Neural progenitor cell (in vitro differentiated cells): ENCODE data around the gene ELANE. TPM values are rescaled to one million over a fixed set of nuclear protein-coding genes. Genes with fewer than 3 reads are reported as not detected.
A peak's percentile ranks its signal among the peaks of the same experiment; 100 is the strongest.

Experiments used
- DNase-seq: peaks from one replicate; pipeline ENCODE4 v3.0.0-alpha.2; 2016; ENCODE audit warnings: low spot score
- H2AFZ ChIP-seq: fragments of 200-600 bp; sonication (generic); replicated peaks from 2 replicates; pipeline ENCODE4 v1.6.1; 2016; ENCODE audit warnings: antibody characterized with exemption
- H3F3A ChIP-seq: fragments of 200-600 bp; sonication (generic); 2 replicates; pipeline ENCODE4 v1.6.1; 2016; ENCODE audit warnings: antibody characterized with exemption, low read depth
- H3K27ac ChIP-seq: fragments of 200-600 bp; sonication (generic); 2 replicates; pipeline ENCODE4 v1.5.1; 2016; ENCODE audit warnings: mild to moderate bottlenecking
- H3K27me3 ChIP-seq: fragments of 200-600 bp; sonication (generic); 2 replicates; pipeline ENCODE4 v1.6.1; 2016; ENCODE audit warnings: mild to moderate bottlenecking, moderate library complexity
- H3K36me3 ChIP-seq: fragments of 200-600 bp; sonication (generic); 2 replicates; pipeline ENCODE4 v1.5.1; 2016
- H3K4me1 ChIP-seq: fragments of 200-600 bp; sonication (generic); 2 replicates; pipeline ENCODE4 v1.6.1; 2016; ENCODE audit warnings: mixed run types
- H3K4me2 ChIP-seq: fragments of 200-600 bp; sonication (generic); 2 replicates; pipeline ENCODE4 v1.6.1; 2016
- H3K4me3 ChIP-seq: fragments of 200-600 bp; sonication (generic); 2 replicates; pipeline ENCODE4 v1.5.1; 2016
- H3K79me2 ChIP-seq: fragments of 200-600 bp; sonication (generic); 2 replicates; pipeline ENCODE4 v1.6.1; 2016; ENCODE audit warnings: low read depth
- H3K9ac ChIP-seq: fragments of 200-600 bp; sonication (generic); 2 replicates; pipeline ENCODE4 v1.6.1; 2016
- H3K9me3 ChIP-seq: fragments of 200-600 bp; sonication (generic); 2 replicates; pipeline ENCODE4 v1.5.1; 2016; ENCODE audit warnings: low read depth
- H4K20me1 ChIP-seq: fragments of 200-600 bp; sonication (generic); 2 replicates; pipeline ENCODE4 v1.6.1; 2016; ENCODE audit warnings: low read depth
- H3K27ac Mint-ChIP-seq: 3 replicates; pipeline ENCODE4 v1.8.0; 2021; ENCODE audit warnings: mixed read lengths
- H3K27me3 Mint-ChIP-seq: 2 replicates; pipeline ENCODE4 v1.8.0; 2022; ENCODE audit warnings: low read depth, mild to moderate bottlenecking, inconsistent platforms, moderate library complexity, mixed read lengths; ENCODE audit not compliant: insufficient read depth
- H3K36me3 Mint-ChIP-seq: 3 replicates; pipeline ENCODE4 v1.8.0; 2021; ENCODE audit warnings: mixed read lengths
- H3K4me1 Mint-ChIP-seq: 3 replicates; pipeline ENCODE4 v1.8.0; 2021; ENCODE audit warnings: mixed read lengths
- H3K4me3 Mint-ChIP-seq: 3 replicates; pipeline ENCODE4 v1.8.0; 2021; ENCODE audit warnings: mild to moderate bottlenecking, moderate library complexity, mixed read lengths
- H3K9me3 Mint-ChIP-seq: 3 replicates; pipeline ENCODE4 v1.8.0; 2020; ENCODE audit warnings: mixed read lengths
- CTCF ChIP-seq: fragments of 200-600 bp; sonication (generic); IDR thresholded peaks from 2 replicates; pipeline ENCODE4 v1.5.1; 2017; ENCODE audit warnings: antibody characterized with exemption, mild to moderate bottlenecking
- EZH2 ChIP-seq: fragments of 200-600 bp; sonication (generic); IDR thresholded peaks from 2 replicates; pipeline ENCODE4 v1.6.1; 2017; ENCODE audit warnings: antibody characterized with exemption, mild to moderate bottlenecking, moderate library complexity
- EZH2phosphoT487 ChIP-seq: fragments of 200-600 bp; sonication (generic); IDR thresholded peaks from 2 replicates; pipeline ENCODE4 v1.6.1; 2017; ENCODE audit warnings: antibody characterized with exemption
- total RNA-seq: library from RNA; depleted of rRNA; stranded (reverse); fragments of >200 nt; gene quantifications from 2 replicates; pipeline ENCODE4 v1.2.3, GENCODE V29; 2015; ENCODE audit warnings: low replicate concordance

The ELANE gene
- total RNA-seq, 1 donor from 2014 or later: not detected

GRCh38 chr19:861141-861755, 9.1 kb downstream of the ELANE start:
- Histone ChIP-seq H3K4me1 (no peaks in the 10 kb centered on the region), H3F3A (peaks cover 30% of the 10 kb centered on the region), H3K4me3 (peak overlapping the region; percentile 14), H3K36me3 (no peaks in the 10 kb centered on the region), H4K20me1 (peaks cover 12% of the 10 kb centered on the region), H3K9ac (no peak overlapping the region), H3K9me3 (no peaks in the 10 kb centered on the region), H3K27ac (no peak overlapping the region), H3K4me2 (peak overlapping the region; percentile 49), H2AFZ (no peak overlapping the region), H3K27me3 (peaks cover 61% of the 10 kb centered on the region), H3K79me2 (no peaks in the 10 kb centered on the region)
- Mint-ChIP-seq H3K9me3 (no peaks in the 10 kb centered on the region), H3K27me3 (peaks cover 38% of the 10 kb centered on the region), H3K27ac (no peak overlapping the region), H3K36me3 (peaks cover 3% of the 10 kb centered on the region), H3K4me1 (peaks cover 7% of the 10 kb centered on the region), H3K4me3 (no peak overlapping the region)
- TF ChIP-seq EZH2: no peak
- TF ChIP-seq CTCF: no peak
- TF ChIP-seq EZH2phosphoT487: no peak
- DNase-seq: no peak

GRCh38 chr19:861756-862580, 9.9 kb downstream of the ELANE start:
- TF ChIP-seq CTCF (peak; percentile 47), EZH2 (no peak)
- peaks cover 3% of the 10 kb centered on the region for H3K36me3 Mint-ChIP-seq
- peaks cover 7% of the 10 kb centered on the region for H3K4me1 Mint-ChIP-seq
- peaks cover 30% of the 10 kb centered on the region for H3F3A ChIP-seq
- peak overlapping the region; percentile 49 for H3K4me2 ChIP-seq
- no peaks in the 10 kb centered on the region for H3K9me3 ChIP-seq
- no peak overlapping the region for H3K27ac ChIP-seq
- H3K36me3 ChIP-seq: no peaks in the 10 kb centered on the region
- peaks cover 61% of the 10 kb centered on the region for H3K27me3 ChIP-seq
- no peaks in the 10 kb centered on the region for H3K79me2 ChIP-seq
- no peaks in the 10 kb centered on the region for H3K4me1 ChIP-seq
- H4K20me1 ChIP-seq: peaks cover 14% of the 10 kb centered on the region
- H3K9ac ChIP-seq: no peak overlapping the region
- peak overlapping the region; percentile 68 for H3K4me3 Mint-ChIP-seq
- peak overlapping the region; percentile 14 for H3K4me3 ChIP-seq
- H3K27me3 Mint-ChIP-seq: peaks cover 38% of the 10 kb centered on the region
- H2AFZ ChIP-seq: no peak overlapping the region
- no peaks in the 10 kb centered on the region for H3K9me3 Mint-ChIP-seq
- no peak overlapping the region for H3K27ac Mint-ChIP-seq
- peak; percentile 88 for DNase-seq

GRCh38 chr19:862581-863314, 10.6 kb downstream of the ELANE start:
- H3K9me3 ChIP-seq: no peaks in the 10 kb centered on the region
- no peaks in the 10 kb centered on the region for H3K36me3 ChIP-seq
- peaks cover 22% of the 10 kb centered on the region for H4K20me1 ChIP-seq
- peaks cover 7% of the 10 kb centered on the region for H3K36me3 Mint-ChIP-seq
- peaks cover 11% of the 10 kb centered on the region for H3K4me1 Mint-ChIP-seq
- H3K27ac ChIP-seq: no peak overlapping the region
- DNase-seq: peak; percentile 88
- H3K9ac ChIP-seq: no peak overlapping the region
- H3K4me3 ChIP-seq: no peak overlapping the region
- H3K9me3 Mint-ChIP-seq: no peaks in the 10 kb centered on the region
- H3K4me1 ChIP-seq: peaks cover 5% of the 10 kb centered on the region
- TF ChIP-seq CTCF (no peak), EZH2 (no peak), EZH2phosphoT487 (no peak)
- H3K27me3 Mint-ChIP-seq: peaks cover 34% of the 10 kb centered on the region
- no peak overlapping the region for H3K27ac Mint-ChIP-seq
- H2AFZ ChIP-seq: no peak overlapping the region
- H3K4me2 ChIP-seq: peak overlapping the region; percentile 35
- H3K79me2 ChIP-seq: no peaks in the 10 kb centered on the region
- peaks cover 35% of the 10 kb centered on the region for H3F3A ChIP-seq
- peaks cover 59% of the 10 kb centered on the region for H3K27me3 ChIP-seq
- H3K4me3 Mint-ChIP-seq: peak overlapping the region; percentile 68
